ENCODE measurements around the gene MYH11.

DNA sequence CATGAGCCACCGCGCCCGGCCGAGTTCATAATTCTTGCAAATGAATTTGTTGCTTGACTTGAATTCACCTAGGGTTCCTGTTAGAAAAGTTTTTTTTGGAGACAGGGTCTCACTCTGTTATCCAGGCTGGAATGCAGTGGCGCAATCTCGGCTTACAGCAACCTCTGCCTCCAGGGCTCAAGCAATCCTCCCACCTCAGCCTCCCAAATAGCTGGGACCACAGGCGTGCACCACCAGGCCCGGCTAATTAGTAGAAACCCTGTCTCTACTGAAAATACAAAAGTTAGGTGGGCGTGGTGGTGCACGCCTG is 99.8 kb downstream of the MYH11 start:
- TF ChIP-seq, protein P1, sequence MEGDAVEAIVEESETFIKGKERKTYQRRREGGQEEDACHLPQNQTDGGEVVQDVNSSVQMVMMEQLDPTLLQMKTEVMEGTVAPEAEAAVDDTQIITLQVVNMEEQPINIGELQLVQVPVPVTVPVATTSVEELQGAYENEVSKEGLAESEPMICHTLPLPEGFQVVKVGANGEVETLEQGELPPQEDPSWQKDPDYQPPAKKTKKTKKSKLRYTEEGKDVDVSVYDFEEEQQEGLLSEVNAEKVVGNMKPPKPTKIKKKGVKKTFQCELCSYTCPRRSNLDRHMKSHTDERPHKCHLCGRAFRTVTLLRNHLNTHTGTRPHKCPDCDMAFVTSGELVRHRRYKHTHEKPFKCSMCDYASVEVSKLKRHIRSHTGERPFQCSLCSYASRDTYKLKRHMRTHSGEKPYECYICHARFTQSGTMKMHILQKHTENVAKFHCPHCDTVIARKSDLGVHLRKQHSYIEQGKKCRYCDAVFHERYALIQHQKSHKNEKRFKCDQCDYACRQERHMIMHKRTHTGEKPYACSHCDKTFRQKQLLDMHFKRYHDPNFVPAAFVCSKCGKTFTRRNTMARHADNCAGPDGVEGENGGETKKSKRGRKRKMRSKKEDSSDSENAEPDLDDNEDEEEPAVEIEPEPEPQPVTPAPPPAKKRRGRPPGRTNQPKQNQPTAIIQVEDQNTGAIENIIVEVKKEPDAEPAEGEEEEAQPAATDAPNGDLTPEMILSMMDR (IDR thresholded peaks at IDR 0.05) = no peak
- TF ChIP-seq POLR2A (IDR thresholded peaks at IDR 0.05) = no peak
- TF ChIP-seq POLR2AphosphoS5 (IDR thresholded peaks at IDR 0.05) = no peak
